ENCODE data around the gene PSMD11.

DNA sequence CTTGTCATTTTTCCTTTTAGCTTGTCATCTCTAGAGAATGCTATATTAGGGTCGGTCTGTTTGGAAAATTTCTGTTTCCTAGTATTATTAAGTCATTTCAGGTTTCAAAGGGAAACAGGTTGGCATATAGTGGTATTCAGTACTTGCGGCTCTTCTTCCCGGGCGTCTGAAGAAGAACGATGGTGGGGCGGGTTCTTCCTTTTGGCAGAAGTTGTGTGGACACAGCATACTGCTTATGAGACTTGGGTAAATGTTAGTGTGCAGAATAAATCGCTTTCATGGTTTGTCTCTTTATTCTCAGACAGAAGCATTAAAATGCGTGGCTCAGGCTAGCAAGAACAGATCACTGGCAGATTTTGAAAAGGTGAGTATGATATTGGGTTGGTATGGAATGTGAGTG, 32.9 kb downstream of the PSMD11 start:
- TF ChIP-seq EP300 (IDR thresholded peaks at IDR 0.05; ENCODE audit: borderline replicate concordance in 1 of 2, low read depth in 1 of 2, low read length in 1 of 2) (no peak), TAF1 (IDR thresholded peaks at IDR 0.05; ENCODE audit: borderline replicate concordance, low read depth, low read length) (no peak)

Measured in SK-N-SH (cell line).